GM12873 (cell line): ENCODE data around the gene GNG13.

Experiments
- TF ChIP-seq, protein P1 (sequence below): IDR thresholded peaks from 2 replicates; pipeline ENCODE4 v1.5.1; 2012; ENCODE audit warnings: low read depth, mild to moderate bottlenecking, moderate library complexity, low read length, control low read depth; ENCODE audit not compliant: insufficient read depth; ENCODE audit errors: missing control alignments

Gene GNG13

GRCh38 chr16:788399-789126 is 12.0 kb downstream of the GNG13 start, which contains the start of gene CHTF18:
CHTF18 (plus strand) TSS chr16:788620; CDS start chr16:788685, 65 bp downstream.
- TF ChIP-seq, protein P1, sequence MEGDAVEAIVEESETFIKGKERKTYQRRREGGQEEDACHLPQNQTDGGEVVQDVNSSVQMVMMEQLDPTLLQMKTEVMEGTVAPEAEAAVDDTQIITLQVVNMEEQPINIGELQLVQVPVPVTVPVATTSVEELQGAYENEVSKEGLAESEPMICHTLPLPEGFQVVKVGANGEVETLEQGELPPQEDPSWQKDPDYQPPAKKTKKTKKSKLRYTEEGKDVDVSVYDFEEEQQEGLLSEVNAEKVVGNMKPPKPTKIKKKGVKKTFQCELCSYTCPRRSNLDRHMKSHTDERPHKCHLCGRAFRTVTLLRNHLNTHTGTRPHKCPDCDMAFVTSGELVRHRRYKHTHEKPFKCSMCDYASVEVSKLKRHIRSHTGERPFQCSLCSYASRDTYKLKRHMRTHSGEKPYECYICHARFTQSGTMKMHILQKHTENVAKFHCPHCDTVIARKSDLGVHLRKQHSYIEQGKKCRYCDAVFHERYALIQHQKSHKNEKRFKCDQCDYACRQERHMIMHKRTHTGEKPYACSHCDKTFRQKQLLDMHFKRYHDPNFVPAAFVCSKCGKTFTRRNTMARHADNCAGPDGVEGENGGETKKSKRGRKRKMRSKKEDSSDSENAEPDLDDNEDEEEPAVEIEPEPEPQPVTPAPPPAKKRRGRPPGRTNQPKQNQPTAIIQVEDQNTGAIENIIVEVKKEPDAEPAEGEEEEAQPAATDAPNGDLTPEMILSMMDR = no peak

GRCh38 chr16:787978-788398 is 12.5 kb downstream of the GNG13 start, which contains the start of gene RPUSD1:
RPUSD1 (minus strand) TSS chr16:788381; CDS start chr16:787737, 644 bp downstream.
- TF ChIP-seq, protein P1 = no peak

DNA sequence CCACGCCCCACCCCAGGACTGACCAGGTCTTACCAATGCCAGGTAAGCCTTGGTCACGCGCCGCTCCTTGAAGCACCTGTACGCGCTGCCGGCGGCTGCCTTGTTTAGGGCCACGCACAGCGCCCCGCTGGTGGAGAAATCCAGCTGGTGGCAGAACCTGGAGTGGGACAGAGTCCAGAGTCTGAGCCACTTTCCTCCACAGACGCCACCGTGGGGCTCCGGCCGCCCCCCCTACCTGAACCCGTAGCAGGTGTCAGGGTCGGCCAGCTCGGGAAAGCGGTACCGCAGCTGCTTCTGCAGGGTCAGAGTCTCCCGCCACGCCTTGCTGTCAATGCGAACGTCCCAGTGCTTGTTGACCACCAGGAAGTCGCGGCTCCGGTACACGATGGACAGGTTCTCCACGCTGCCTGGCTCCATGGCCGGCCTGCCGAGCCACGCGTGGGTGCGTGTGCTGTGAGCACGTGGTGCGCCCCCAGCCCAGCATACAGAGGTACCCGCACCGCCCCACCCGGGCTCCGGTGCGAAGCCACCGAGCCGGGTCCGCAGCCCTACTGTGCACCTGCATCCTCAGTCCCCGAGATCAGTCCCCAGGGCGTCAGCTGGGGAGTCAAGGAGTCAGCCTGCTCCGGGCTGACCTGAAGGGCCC is 13.1 kb downstream of the GNG13 start:
- TF ChIP-seq, protein P1 = no peak

DNA sequence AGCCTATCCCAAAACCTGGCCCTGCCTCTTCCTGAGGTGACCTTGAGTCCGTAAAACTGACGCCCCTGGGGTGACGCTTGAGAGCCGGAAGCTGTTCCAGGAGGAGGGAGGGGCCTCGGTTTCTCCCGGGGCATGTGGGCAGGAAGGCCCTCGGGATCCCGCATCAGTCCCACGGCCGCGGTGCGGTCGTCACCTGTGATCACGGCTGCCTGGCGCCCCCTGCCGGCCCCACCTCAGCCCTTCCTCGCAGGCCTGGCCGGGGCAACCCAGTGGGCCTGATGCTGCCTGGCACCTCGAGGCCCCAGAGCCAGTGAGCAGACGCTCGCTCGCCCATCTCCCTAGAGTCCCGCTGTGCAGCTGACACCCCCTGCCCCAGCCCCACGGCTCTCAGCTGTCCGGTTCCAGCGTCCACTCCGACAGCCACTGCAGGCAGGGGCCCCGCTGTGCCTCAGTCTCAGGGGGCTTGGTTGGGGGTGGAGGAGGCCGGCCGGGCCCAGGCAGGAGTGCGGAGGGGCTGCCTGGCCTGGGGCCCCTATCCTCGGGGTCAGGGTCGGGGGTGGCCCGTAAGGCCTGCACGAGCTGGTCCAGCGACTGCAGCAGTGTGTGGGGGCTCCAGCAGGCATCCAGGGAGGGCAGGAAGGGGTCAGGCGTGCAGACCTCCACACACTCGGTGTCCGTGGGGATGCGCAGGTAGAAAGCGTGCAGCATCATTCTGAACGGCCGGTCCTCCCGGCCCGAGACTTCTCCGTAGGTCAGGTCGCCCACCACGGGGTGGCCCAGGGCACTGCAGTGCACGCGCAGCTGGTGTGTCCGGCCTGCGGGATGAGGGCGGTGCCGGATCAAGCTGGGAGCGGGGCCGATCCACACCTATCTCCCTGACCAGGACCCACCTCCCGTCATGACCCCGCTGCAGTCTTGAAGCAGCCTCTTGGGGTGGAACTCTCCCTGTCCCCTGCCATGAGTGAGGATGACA is 14.7 kb downstream of the GNG13 start:
- TF ChIP-seq, protein P1 = peak; percentile 86

- TF ChIP-seq, protein P1 = no peak
Observed at GRCh38 chr16:784431-784830, 16.1 kb downstream of the GNG13 start.

DNA sequence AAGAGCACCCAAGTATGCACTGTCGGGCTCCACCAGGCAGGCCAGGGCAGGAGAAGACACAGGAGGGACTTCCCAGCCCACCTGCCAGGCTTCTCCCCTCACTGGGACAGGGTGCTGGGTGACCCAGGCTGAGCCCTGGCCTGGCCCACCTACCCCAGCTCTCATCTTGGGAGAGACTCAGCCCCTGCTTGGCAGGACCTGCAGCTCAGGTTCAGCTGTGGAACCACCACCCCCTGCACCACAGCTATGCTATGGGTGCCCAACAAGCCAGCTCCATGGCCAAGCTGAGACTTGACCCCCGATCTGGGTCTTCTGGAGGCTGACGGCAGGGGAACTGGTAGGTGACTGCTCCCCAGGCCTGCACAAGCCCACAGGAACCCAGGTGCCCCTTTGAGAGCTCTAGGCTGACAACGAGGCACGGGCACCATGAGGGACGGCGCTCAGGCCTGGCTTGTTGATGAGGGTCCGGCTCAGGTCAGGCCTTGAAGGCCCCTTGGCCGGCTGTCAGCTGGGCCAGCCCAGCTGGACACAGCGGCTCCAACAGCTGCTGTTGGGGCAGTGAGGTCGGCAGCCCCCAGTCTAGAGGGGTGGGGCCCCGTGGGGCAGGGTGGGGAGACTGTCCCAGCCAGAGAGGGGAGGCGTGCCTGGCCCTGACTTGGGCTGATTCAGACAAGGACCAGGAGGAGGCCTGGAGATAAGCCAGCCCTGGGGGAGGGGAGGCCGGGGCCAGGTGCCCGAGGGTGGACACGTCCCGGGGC is 17.0 kb downstream of the GNG13 start:
- TF ChIP-seq, protein P1 = no peak
